GM06990 (cell line): ENCODE data around the gene ZNF444.
"Not testable (repeated sequence)": the region's sequence is repeated elsewhere in the genome, so short reads cannot be mapped to it uniquely, and the experiment has no call there.

Source experiments
- DNase-seq: peaks from one replicate; pipeline ENCODE4 v3.0.0-alpha.2; 2011; ENCODE audit not compliant: insufficient read length; ENCODE audit errors: extremely low read depth
- H3K27me3 ChIP-seq: replicated peaks from 2 replicates; pipeline ENCODE4 v1.6.0; 2011; ENCODE audit warnings: low read length; ENCODE audit not compliant: control insufficient read depth, insufficient read depth
- H3K36me3 ChIP-seq: 2 replicates; pipeline ENCODE4 v1.5.1; 2011; ENCODE audit warnings: low read length; ENCODE audit not compliant: control insufficient read depth, insufficient read depth
- H3K4me3 ChIP-seq: replicated peaks from 2 replicates; pipeline ENCODE4 v1.5.1; 2011; ENCODE audit warnings: low read depth, mild to moderate bottlenecking, control low read depth, low read length
- TF ChIP-seq, protein P1 (sequence below): IDR thresholded peaks from 2 replicates; pipeline ENCODE4 v1.5.1; 2011; ENCODE audit warnings: low read length, control low read depth, mild to moderate bottlenecking, inconsistent platforms; ENCODE audit not compliant: insufficient read depth, poor library complexity, severe bottlenecking

The ZNF444 gene

DNA sequence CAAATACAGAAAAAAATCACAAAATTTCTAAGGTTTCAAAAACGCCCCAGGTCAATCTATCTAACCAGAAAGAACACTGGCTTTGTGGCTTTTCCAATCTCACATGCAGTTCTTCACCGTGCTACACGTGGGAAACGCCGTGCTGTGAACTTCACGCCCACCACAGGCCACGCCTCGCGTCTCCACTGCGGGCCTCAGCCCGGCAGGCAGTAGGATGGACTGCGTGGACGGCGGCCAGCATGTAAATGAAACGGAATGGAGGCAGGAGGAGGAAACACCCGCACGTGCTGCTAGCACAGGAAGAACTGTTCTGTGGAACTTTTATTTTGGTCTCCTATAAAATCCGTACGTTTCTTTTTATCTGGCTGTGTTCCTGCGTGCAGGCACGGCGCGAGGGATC lies 43.8 kb upstream of the ZNF444 start:
- DNase-seq, result no peak
- no peak overlapping the region for H3K4me3 ChIP-seq
- peaks cover 27% of the 10 kb centered on the region for H3K36me3 ChIP-seq
- TF ChIP-seq, protein P1, sequence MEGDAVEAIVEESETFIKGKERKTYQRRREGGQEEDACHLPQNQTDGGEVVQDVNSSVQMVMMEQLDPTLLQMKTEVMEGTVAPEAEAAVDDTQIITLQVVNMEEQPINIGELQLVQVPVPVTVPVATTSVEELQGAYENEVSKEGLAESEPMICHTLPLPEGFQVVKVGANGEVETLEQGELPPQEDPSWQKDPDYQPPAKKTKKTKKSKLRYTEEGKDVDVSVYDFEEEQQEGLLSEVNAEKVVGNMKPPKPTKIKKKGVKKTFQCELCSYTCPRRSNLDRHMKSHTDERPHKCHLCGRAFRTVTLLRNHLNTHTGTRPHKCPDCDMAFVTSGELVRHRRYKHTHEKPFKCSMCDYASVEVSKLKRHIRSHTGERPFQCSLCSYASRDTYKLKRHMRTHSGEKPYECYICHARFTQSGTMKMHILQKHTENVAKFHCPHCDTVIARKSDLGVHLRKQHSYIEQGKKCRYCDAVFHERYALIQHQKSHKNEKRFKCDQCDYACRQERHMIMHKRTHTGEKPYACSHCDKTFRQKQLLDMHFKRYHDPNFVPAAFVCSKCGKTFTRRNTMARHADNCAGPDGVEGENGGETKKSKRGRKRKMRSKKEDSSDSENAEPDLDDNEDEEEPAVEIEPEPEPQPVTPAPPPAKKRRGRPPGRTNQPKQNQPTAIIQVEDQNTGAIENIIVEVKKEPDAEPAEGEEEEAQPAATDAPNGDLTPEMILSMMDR, result no peak
- no peaks in the 10 kb centered on the region for H3K27me3 ChIP-seq

- Histone ChIP-seq H3K27me3 (no peaks in the 10 kb centered on the region), H3K4me3 (no peak overlapping the region), H3K36me3 (peaks cover 26% of the 10 kb centered on the region)
- no peak for DNase-seq
- TF ChIP-seq, protein P1, result no peak
Measured at GRCh38 chr19:56097776-56098175, 43.3 kb upstream of the ZNF444 start.

- DNase-seq, H3K4me3 ChIP-seq, H3K27me3 ChIP-seq: not testable (repeated sequence)
- peaks cover 30% of the 10 kb centered on the region for H3K36me3 ChIP-seq
Measured at GRCh38 chr19:56098237-56098636, 42.9 kb upstream of the ZNF444 start.

- no peaks in the 10 kb centered on the region for H3K27me3 ChIP-seq
- TF ChIP-seq, protein P1, result no peak
- no peak overlapping the region for H3K4me3 ChIP-seq
- no peak for DNase-seq
- H3K36me3 ChIP-seq, result peaks cover 31% of the 10 kb centered on the region
Measured at GRCh38 chr19:56098731-56099568, 42.1 kb upstream of the ZNF444 start.

GRCh38 chr19:56099638-56100539 lies 41.2 kb upstream of the ZNF444 start:
- Histone ChIP-seq H3K27me3 (no peaks in the 10 kb centered on the region), H3K36me3 (peaks cover 31% of the 10 kb centered on the region), H3K4me3 (no peak overlapping the region)
- DNase-seq, result no peak
- TF ChIP-seq, protein P1, result no peak

- peaks cover 26% of the 10 kb centered on the region for H3K36me3 ChIP-seq
- no peak for DNase-seq
Measured at GRCh38 chr19:56101095-56101494, 40.0 kb upstream of the ZNF444 start.

More at GRCh38 chr19:56101095-56101494, 40.0 kb upstream of the ZNF444 start:
- TF ChIP-seq, protein P1, result no peak
- no peak overlapping the region for H3K4me3 ChIP-seq
- H3K27me3 ChIP-seq, result no peaks in the 10 kb centered on the region
